ENCODE results near the gene RNGTT. TPM values are rescaled to one million over a fixed set of nuclear protein-coding genes. Genes with fewer than 3 reads are reported as not detected.
A peak's percentile ranks its signal among the peaks of the same experiment; 100 is the strongest.
"Not testable (repeated sequence)": the region's sequence is repeated elsewhere in the genome, so short reads cannot be mapped to it uniquely, and the experiment has no call there.

The RNGTT gene
- total and polyA plus RNA-seq, 7 donors = 3.9 to 8.8 (median 7.9) TPM

GRCh38 chr6:88725111-88725975, 238.1 kb downstream of the RNGTT start:
- intact Hi-C loops (cut with DNase I) = no loop called here
- DNase-seq (peak; percentile 12 to 53), ATAC-seq (no peak)
- Histone ChIP-seq H3K4me1 (no peaks in the 10 kb centered on the region), H3K27ac (no peak overlapping the region), H3K36me3 (ENCODE audit: insufficient read depth in 1 of 2, low read depth in 1 of 2) (no peaks in the 10 kb centered on the region), H3K27me3 (ENCODE audit: insufficient read depth in 3 of 3, low read length in 2 of 3) (no peaks in the 10 kb centered on the region), H3K4me3 (no peak overlapping the region), H3K9me3 (no peaks in the 10 kb centered on the region)
- WGBS, 3 donors = 66 to 75% (median 67%) methylated on average over 13 of the region's 13 CpGs
- TF ChIP-seq CTCF (IDR thresholded peaks at IDR 0.05) = no peak

- Histone ChIP-seq H3K27ac (no peak overlapping the region), H3K27me3 (ENCODE audit: insufficient read depth in 3 of 3, low read length in 2 of 3) (no peaks in the 10 kb centered on the region), H3K36me3 (ENCODE audit: insufficient read depth in 1 of 2, low read depth in 1 of 2) (no peaks in the 10 kb centered on the region), H3K9me3 (no peaks in the 10 kb centered on the region), H3K4me3 (no peak overlapping the region), H3K4me1 (no peaks in the 10 kb centered on the region)
- intact Hi-C loops (cut with DNase I) = no loop called here
- DNase-seq (no peak), ATAC-seq (no peak)
- WGBS, 3 donors = 92 to 96% (median 93%) methylated on average over 3 of the region's 3 CpGs
- no peak for TF ChIP-seq CTCF (IDR thresholded peaks at IDR 0.05)
Observed at GRCh38 chr6:88722686-88723085, 240.7 kb downstream of the RNGTT start.

GRCh38 chr6:88716399-88716798, 247.0 kb downstream of the RNGTT start:
- DNase-seq; H3K9me3 ChIP-seq; H3K27me3 ChIP-seq (ENCODE audit: insufficient read depth in 3 of 3, low read length in 2 of 3); H3K27ac ChIP-seq; intact Hi-C loops (cut with DNase I); H3K36me3 ChIP-seq (ENCODE audit: insufficient read depth in 1 of 2, low read depth in 1 of 2); ATAC-seq; H3K4me3 ChIP-seq; H3K4me1 ChIP-seq: not testable (repeated sequence)
- WGBS, 3 donors = no CpG with 5 or more reads among the region's 1 CpG

- H3K4me1 ChIP-seq = no peaks in the 10 kb centered on the region
- no peak for TF ChIP-seq CTCF (IDR thresholded peaks at IDR 0.05)
- no peak overlapping the region for H3K4me3 ChIP-seq
- H3K36me3 ChIP-seq (ENCODE audit: insufficient read depth in 1 of 2, low read depth in 1 of 2) = no peaks in the 10 kb centered on the region
- H3K9me3 ChIP-seq = no peaks in the 10 kb centered on the region
- ATAC-seq = no peak
- intact Hi-C loops (cut with DNase I) = no loop called here
- DNase-seq = no peak
- H3K27ac ChIP-seq = no peak overlapping the region
- no peaks in the 10 kb centered on the region for H3K27me3 ChIP-seq (ENCODE audit: insufficient read depth in 3 of 3, low read length in 2 of 3)
- 61 to 82% (median 61%) methylated on average over 3 of the region's 3 CpGs for WGBS, 3 donors
Observed at GRCh38 chr6:88712243-88712936, 251.0 kb downstream of the RNGTT start.

- TF ChIP-seq CTCF (IDR thresholded peaks at IDR 0.05) = no peak
- ATAC-seq (no peak), DNase-seq (no peak)
- Histone ChIP-seq H3K4me3 (no peak overlapping the region), H3K4me1 (no peaks in the 10 kb centered on the region), H3K27me3 (ENCODE audit: insufficient read depth in 3 of 3, low read length in 2 of 3) (no peaks in the 10 kb centered on the region), H3K36me3 (ENCODE audit: insufficient read depth in 1 of 2, low read depth in 1 of 2) (no peaks in the 10 kb centered on the region), H3K27ac (no peak overlapping the region), H3K9me3 (no peaks in the 10 kb centered on the region)
- intact Hi-C loops (cut with DNase I) = no loop called here
- 94 to 96% (median 94%) methylated on average over 1 of the region's 1 CpG for WGBS, 3 donors
Observed at GRCh38 chr6:88709819-88710246, 253.6 kb downstream of the RNGTT start.
